HG03196 (cell line): ENCODE data around the gene EDAR.

Experiments used
- ATAC-seq: cut with Tn5 transposase; IDR thresholded peaks from one replicate; pipeline ENCODE4 v1.9.1; 2021; ENCODE audit not compliant: unreplicated experiment

EDAR gene

DNA sequence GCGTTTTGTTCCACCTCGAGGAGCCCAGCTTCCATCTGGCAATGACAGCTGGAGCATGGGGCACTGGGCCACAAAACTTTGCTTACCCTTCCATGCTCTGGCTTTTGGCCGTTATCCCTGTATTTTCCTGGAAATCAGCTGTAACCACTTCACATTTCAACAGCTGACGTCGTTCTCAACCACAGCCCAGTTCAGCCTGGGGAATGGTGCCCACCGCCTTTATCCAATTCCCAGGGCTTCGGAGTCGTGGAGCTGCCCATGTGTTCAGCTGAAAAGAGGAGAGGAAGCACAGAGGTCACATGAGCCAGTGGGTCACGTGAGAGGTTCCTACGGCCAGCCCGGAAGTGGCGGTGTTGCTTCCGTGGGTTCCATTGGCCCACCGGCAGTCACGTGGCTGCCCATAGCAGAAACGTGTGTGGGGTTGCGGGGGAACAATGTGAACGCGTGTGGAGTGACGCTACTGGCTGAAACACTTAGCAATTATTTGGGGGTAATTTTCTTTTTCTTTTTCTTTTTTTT, 16.7 kb upstream of the EDAR start:
- ATAC-seq: no peak

DNA sequence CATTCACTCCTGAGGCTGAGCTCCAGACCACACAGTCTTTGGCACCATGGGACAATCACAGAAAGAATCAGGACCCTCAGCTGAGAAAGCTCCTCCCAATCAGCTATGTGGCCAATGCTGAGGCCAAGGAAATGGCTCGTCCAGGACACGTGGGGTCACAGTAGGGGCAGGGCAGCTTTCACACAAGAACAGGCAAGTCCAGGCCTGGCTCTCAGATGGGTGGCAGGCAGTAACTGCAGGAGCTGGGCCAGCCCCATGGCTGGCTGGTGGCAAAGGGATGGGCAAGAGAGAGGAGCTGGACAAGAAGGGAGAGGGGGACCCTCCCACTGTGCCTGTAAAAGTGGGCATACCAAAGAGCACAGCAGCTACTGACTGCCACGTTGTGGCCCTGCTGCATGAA, 12.2 kb upstream of the EDAR start:
- ATAC-seq: no peak

DNA sequence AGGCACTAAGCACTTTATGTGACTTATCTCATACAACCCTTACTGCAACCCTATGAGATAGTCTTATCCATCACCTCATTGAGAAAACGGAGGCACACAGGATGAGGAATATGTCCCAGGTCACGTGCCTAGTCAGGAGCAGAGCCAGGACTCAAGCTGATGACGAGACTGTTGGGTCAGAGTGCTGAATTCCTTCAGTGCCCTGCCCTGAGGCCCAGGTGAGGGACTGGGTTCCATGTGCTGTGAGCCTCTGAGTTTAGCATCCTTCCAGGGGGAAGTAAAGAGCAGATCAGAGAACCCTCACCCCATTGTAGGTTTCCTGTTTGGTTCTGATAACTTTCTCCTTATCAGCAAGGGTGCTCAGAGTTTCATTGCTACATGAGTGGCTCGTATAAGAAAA, 11.7 kb upstream of the EDAR start:
- no peak for ATAC-seq

DNA sequence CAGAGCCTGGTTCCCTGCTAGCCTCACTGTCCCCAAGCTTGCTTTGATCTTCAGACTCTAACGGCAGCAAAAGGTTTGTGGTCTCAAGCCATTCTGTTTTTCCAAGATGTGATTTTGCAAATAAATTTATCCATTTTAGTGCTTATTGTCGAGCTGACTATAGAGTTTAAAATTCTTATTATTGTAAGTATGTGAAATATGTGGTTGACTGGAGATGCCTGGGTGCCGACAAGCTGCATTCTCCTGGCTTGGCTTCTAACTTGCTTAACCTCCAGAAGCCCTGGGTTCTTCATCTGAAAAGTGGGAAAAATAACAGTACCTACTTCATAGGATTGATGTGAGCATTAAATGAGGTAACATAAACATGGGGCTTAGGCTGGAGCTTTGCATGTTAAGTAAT, 9.9 kb upstream of the EDAR start:
- ATAC-seq: no peak

DNA sequence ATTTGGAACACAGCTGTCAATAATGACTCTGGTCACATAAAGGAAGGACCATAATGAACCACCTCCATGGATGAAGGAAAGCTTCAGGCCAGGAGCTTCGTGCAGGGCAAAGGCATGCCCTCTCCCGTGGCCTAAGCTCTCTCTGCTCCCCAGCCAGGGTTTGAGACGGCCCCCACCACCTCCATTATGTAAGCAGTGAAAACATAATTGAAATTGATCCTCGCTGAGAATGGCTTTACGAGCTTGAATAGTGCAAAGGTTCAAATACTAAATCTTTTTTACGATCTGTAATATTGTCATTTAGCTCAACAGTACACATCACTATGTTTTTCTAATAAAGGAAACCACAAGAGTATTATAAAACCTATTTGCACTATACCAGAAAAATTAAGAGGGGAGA, 5.2 kb upstream of the EDAR start:
- no peak for ATAC-seq

DNA sequence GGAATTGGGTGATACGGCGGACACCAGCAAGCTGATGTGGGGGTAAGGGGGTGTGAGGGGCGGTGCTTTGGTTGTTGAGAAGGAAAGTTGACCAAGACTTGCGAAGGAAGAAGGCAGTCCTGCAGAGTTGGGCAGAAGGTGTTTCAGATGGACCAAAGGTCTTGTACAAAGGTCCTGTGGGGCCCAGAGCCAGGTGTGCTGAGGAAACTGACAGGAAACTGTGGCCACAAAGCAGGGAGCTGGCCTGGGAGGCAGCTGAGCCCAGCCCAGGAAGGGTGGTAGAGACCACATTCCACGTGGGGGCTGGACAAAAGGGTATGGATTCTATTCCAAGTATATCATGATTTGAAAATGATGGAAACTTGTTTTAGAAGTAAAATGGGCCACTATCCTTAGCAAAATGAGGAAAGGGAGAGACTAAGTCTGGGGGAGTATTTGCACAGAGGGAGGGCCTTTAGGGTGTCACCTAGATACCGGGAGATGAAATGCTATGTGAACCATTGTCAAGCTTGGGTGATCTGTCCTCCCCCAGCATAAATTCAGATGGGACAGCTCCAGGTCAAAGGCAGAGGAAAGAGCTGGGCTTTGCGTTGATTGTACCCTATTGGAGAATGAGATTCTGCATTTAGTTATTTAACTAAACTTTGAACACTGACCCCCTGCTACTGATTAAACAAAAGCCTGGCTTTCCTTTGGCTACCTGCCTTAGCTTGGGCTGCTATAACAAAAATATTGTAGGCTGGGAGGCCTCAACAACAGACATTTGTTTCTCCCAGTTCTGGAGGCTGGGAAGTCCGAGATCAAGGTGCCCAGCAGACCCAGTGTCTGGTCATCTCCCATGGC, 4.3 kb upstream of the EDAR start:
- no peak for ATAC-seq

DNA sequence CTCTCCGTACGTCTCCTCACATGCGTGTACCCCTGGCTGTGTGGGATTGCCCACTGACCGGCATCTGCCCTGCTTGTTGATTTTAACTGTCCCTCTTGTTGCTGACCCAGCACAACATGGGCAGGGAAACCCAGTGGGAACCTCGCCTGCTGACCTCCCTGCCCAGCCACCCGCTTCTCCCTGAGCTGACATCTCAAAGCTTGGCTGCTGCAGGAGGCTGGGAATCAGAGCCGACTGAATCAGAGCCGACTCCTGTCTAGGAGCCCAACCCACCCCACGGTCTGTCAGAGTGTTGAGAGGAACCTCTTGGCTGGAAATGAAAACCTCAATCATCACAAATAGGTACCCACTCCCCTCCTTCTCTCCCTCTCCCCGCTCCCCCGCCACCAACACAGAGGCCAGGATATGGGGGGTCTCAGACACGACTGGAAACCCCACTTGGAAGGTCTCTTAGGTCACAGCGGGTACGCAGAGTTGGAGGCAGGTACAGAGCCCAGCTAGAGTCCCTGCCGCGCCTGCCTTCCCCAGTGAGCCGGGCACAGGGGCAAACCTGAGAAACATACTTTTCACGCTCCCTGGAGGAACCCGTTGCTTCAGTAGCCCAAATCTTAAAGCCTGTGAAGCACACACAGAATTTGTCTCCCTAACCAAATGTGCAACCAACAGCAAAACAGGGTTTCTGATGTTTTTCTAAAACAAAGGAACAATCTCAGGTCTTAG, 784 bp downstream of the EDAR start:
- ATAC-seq: no peak

DNA sequence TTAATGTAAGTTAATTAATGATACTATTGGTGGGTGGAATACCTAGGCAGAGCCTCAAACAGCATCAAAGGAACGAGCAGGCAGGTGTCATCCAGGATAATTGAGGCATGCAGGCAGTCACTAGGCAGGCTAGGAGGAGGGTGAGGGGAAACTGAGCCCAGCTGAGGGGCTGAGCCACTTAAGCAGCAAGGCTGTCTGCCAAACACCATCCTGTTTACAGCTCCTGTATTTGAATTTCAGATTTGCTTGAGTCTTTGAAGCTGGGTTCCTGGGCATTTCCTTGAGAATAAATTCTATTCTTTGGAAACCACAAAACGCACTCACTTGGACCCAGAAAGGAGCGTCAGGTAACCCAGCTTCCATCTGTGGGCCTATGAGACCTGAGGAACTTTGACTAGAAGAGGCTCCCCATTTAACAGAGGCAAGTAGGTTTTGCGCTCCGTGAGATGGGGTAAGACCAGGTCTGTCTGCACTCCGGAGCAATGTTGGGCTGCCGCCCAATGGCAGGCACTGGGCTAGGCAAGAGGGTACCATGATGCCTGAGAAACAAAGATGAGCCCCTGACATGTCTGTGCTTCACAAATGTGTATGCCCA, 2.0 kb downstream of the EDAR start:
- ATAC-seq: no peak

DNA sequence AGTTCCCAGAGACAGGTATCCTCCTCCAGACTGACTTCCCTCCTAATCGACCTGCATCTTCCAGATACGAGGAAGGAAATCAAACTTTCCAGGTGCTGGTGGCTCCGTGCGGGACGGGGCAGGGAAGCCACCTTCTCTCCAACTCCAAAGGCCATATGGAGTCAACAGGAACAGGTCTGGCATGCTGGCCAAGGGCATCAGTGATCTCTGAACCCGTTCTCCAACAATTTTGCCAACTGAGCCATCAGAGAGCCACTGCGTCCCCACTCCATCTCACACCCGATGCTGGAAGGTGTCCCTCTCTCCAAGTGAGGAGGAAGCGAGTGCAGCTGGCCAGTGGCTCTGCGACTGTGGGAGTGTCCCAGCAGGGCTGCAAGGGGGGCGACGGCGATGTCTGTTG, 5.4 kb downstream of the EDAR start:
- ATAC-seq: no peak

DNA sequence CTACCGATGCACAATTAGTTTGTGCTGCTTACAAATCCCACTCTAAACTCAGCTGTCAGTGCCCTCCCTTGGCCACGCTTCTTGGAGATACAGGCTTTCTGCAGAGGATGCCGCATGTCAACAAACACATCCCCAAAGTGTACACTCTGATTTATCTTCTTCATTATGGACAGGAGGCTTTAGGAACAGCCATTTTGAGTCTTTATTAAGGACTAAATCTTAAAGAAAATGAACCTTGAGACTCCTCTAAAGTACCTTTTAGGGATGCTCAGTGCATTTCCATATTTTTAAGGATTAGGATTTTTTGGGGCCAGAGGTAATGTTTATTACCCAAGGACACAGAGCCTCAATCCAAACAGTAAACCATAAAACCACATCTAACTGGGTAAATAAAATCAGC, 6.0 kb downstream of the EDAR start:
- no peak for ATAC-seq

DNA sequence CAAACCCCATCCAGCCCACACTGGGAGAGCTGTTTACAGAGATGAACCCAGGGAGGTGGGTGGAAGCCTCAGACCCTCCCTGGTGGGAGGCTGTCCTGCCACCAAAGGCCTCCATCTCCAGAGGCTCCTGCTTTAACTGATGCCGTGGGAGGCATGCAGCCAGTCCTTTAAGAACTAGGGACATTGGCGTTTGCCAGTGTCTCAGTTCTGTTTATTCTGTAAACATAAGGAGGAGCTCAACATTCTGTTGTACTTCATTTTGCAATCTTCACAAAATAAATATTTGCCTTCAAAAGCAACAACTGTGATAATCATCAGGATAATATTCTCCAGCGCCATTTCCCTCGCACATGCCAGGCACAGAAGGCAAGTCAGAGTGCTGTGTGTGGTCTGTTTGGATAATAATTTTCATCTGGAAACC, 6.8 kb downstream of the EDAR start:
- no peak for ATAC-seq

DNA sequence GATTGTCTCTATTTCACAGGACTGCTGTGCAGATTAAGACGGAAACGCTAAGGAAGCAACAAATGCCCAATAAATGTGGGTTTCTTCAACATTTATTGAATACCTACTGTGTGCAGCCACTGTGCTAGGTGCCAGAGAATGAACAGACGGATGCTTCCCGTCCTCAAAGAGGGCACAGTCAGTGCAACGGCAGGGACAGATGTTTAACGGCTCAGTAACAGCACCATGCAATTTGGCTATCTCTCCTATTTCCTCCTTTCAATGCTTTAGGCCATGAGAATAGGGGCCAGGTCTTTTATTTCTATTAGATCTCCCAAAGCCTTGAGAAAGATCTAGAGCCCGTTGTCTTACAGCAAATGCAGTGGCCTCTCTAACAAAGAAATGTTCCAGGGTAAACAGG, 7.2 kb downstream of the EDAR start:
- no peak for ATAC-seq

DNA sequence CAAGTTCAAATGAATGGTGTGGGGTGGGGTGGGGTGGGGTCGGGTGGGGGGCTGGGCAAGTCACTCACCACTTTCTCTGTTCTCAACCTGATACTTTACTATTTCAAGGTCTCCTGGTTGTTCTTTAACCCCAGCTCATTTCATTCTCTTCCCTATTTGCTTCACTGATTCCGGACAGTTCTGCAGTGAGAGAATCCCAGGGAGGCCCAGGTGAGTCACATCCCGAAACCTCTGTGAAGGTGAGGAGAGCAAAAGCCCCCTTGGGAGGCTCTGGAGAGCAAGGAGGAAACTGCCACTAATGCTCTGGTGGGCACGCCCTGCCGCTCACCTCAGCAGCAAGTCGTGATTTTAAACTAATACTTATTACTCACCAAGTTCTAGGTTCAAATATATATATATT, 8.9 kb downstream of the EDAR start:
- ATAC-seq: no peak

DNA sequence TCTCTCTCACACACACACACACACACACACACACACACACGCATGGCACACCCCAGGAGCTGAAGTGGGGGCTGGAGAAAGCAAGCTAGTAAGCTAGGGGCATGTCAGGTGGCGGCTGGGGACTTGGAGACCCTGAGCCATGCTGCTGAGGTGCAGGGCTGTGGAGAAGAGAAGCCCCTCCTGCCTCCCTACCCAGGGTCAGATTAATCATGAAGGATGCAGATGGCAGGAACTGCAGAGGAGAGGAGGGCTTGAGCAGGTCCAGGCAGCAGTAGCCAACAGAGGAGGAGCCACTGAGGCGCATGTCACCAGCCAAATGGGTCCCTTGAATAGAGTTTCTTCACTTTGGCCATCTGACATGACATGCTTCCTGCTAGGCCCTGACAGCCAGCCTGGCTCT, 9.6 kb downstream of the EDAR start:
- ATAC-seq: no peak

DNA sequence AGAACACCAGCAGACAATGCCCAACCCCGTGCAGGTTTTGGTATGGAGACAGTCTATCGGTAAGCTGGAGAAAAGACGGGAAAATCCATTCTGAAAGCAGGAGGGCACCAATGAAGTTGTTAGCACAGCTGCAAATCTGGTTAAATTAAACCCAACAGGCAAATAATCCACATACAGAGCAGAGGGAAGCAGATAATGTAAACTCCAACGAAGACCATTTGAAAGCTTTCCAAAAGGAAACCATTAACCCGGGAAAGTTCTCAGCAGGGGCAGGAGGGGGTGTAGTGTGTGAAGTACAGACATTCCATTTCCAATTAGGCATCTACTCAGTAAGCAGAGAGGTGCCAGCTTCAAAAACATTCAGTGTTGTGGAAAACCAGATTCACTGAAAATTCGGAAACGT, 10.3 kb downstream of the EDAR start:
- no peak for ATAC-seq

DNA sequence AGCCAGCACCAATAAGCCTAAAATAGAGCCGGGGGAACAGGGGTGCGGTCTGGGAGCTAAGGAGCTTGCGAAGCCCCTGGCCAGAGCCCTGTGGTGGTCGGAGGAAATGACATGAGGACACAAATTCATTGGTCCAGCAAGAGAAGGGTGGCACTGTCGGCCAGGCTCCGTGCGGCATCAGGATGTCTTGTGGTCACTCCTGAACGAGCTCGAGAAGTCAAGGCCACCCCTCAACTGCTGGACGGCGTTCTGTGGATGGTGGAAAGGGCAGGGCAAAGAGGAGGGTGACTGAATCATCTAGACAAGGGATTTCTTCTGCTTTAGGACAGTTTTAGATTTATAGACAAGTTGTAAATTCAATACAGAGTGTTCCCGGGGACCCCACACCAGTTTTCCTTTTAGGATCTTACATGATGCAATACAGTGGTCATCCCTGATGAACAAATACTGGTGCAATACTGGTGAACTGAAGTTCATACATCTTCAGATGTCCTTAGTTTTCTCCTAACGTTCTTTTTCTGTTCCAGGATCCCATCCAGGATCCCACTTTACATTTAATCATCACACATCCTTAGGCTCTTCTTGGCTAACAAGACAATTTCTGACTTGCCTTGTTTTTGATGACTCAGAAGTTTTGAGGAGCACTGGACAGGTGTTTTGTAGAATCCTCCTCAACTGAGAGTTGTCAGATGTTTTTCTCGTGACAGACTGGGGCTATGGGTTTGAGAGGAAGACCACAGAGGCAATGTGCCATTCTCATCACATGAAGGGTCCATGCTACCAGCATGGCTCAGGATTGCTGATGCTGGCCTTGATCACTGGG, 13.2 kb downstream of the EDAR start:
- ATAC-seq: no peak

DNA sequence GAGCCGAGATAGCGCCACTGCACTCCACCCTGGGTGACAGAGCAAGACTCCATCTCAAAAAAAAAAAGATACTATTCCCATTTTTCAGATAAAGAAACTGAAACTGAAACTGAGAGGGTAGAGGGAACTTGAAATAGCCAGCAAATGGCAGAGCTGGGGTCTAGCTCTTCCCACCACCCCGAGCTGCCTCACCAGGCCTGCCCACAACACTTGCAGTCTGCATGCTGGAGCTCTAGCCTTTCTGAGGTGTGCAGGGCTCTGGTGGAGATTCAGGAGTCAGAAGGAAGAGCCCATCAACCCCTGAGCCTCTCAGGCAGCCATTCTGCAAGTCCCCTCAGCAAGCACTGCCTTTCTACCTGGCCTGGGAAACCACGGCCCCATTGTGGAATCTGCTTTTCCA, 14.3 kb downstream of the EDAR start:
- no peak for ATAC-seq

DNA sequence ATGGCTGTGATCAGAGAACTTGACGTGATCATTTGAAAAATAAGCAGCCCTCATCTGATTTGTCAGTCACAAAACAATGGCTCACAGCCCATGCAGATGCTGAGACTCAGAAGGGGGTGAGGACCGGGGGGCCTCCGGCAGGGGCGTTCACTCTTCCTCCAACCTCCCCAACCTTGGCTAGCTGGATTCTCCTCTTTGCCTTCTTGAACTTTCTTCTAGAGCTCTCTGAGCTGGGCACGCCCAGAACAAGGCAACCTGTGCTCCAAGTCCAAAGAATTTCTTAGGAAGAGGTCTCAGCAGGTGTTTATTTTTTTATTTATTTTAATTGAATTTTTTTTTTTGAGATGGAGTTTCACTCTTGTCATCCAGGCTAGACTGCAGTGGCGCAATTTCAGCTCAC, 16.4 kb downstream of the EDAR start:
- no peak for ATAC-seq

DNA sequence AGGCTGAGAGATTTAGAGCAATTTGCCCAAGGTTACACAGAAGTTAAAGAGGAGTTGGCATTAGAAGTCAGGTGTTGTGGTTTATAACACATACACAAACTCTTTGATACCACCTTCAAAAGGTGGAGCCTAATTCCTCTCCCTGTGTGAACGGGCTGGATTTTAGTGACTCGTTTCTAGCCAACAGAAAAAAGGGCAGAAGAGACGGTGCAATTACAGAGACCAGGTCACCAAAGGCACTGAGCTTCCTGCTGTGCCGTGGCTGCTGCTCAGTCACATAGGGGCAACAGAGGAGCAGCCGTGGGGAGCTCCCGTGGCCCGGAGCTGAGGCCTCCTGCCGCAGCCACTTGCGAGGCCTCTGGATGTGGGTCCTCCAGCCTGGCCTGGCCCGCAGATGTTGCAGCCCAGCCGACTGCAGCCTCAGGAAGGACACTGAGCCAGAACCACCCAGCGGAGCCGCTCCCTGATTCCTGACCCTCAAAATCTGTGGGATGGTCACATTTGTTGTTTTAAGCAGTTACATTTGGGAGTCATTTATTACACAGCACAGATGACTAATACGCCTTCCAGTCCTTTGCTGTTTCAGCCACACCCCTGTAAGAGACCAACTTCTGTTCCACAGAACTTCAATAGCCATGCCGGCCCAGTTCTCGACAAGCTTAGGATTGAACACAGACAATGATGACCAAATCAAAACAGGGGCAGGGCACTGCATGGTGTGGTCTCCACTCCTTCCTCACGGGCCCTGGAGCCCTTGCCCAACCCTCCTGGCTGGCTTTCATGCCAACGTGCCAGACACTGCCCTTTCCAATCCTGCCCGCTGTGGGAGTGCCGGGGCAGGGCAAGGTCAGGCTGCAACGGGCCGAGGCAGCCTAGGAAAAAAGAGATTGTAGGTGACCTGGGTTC, 17.1 kb downstream of the EDAR start:
- ATAC-seq: no peak

DNA sequence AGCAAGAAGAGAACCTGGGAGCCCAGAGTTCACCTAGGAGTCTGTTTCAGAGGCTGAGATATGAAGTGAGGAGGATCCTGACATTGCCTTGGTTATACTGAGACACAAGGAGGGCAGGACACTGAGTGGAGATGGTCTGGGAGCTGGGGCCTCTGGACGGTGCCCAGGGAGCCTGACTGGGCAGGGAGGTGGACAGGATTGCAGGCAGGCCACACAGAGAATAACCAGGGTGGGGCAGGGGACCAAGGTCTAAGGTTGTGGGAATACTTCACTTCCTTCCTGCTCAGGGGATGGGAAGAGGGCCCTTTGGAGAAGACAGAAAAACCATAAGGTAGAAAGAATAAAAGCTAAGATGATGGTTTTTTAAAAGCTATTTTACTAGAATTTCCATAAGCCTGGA, 18.7 kb downstream of the EDAR start:
- ATAC-seq: no peak
